AG04450 (cell line): ENCODE measurements around the gene LCE3E. TPM values are rescaled to one million over a fixed set of nuclear protein-coding genes. Genes with fewer than 3 reads are reported as not detected.
"Not testable (repeated sequence)": the region's sequence is repeated elsewhere in the genome, so short reads cannot be mapped to it uniquely, and the experiment has no call there.

ENCODE experiments used
- CTCF ChIA-PET: fragments of 300-600, 350-600 bp; formaldehyde crosslinking; extraction: SDS; loops from one replicate; lab custom pipeline; 2022; ENCODE audit warnings: antibody characterized with exemption, inconsistent platforms; lab: Charles Lee
- POLR2A ChIA-PET: fragments of 350-600 bp; formaldehyde crosslinking; extraction: SDS; loops from one replicate; lab custom pipeline; 2021; ENCODE audit warnings: antibody characterized with exemption, inconsistent platforms; lab: Yijun Ruan, JAX
- DNase-seq: peaks from one replicate; pipeline ENCODE4 v3.0.0-alpha.2; 2011; ENCODE audit warnings: low read depth, low spot score
- H3K27ac ChIP-seq: one replicate; pipeline ENCODE4 v1.5.1; 2012; ENCODE audit warnings: low read depth, low read length, control low read depth
- H3K27me3 ChIP-seq: one replicate; pipeline ENCODE4 v1.6.0; 2012; ENCODE audit warnings: low read length; ENCODE audit not compliant: control insufficient read depth, insufficient read depth
- H3K4me3 ChIP-seq: 2 replicates; pipeline ENCODE4 v1.5.1; 2011; ENCODE audit warnings: mild to moderate bottlenecking, low read depth, low read length, control low read depth
- H3K9me3 ChIP-seq: 2 replicates; pipeline ENCODE4 v1.5.1; 2012; ENCODE audit warnings: low read length; ENCODE audit not compliant: control insufficient read depth, insufficient read depth
- CTCF ChIP-seq: IDR thresholded peaks from 2 replicates; pipeline ENCODE4 v1.5.1; 2011; ENCODE audit warnings: low read depth, low read length, control low read depth, inconsistent platforms
- polyA plus RNA-seq: library from polyadenylated mRNA; depleted of rRNA; stranded (reverse); fragments of >200 nt; gene quantifications from 2 replicates; pipeline ENCODE4 v1.2.3, GENCODE V29; 2011

The LCE3E gene
- polyA plus RNA-seq, 1 experiment = not detected

- peaks cover 23% of the 10 kb centered on the region for H3K9me3 ChIP-seq
- no peaks in the 10 kb centered on the region for H3K27me3 ChIP-seq
- POLR2A ChIA-PET = no interaction called here
- no peak overlapping the region for H3K4me3 ChIP-seq
- CTCF ChIA-PET = no interaction called here
- DNase-seq = no peak
- H3K27ac ChIP-seq = no peak overlapping the region
- no peak for TF ChIP-seq CTCF
These were observed 1.5 kb downstream of the LCE3E start for GRCh38 chr1:152565115-152565514.

GRCh38 chr1:152548358-152548757 is 18.2 kb downstream of the LCE3E start:
- H3K27ac ChIP-seq, H3K4me3 ChIP-seq, DNase-seq, POLR2A ChIA-PET, H3K27me3 ChIP-seq, CTCF ChIA-PET: not testable (repeated sequence)
- H3K9me3 ChIP-seq = peaks cover 14% of the 10 kb centered on the region

GRCh38 chr1:152546704-152547103 is 19.9 kb downstream of the LCE3E start:
- DNase-seq = no peak
- CTCF ChIA-PET = no interaction called here

GRCh38 chr1:152543820-152544219 is 22.8 kb downstream of the LCE3E start:
- Histone ChIP-seq H3K4me3 (no peak overlapping the region), H3K27ac (no peak overlapping the region), H3K27me3 (no peaks in the 10 kb centered on the region), H3K9me3 (peaks cover 23% of the 10 kb centered on the region)
- no peak for DNase-seq
- ChIA-PET CTCF (no interaction called here), POLR2A (no interaction called here)
- no peak for TF ChIP-seq CTCF

More at GRCh38 chr1:152546704-152547103, 19.9 kb downstream of the LCE3E start:
- Histone ChIP-seq H3K4me3 (no peak overlapping the region), H3K27ac (no peak overlapping the region), H3K9me3 (peaks cover 20% of the 10 kb centered on the region), H3K27me3 (no peaks in the 10 kb centered on the region)
- TF ChIP-seq CTCF = no peak
- POLR2A ChIA-PET = no interaction called here

- POLR2A ChIA-PET = no interaction called here
- DNase-seq = no peak
- CTCF ChIA-PET = no interaction called here
- no peak overlapping the region for H3K27ac ChIP-seq
- no peaks in the 10 kb centered on the region for H3K27me3 ChIP-seq
- H3K9me3 ChIP-seq = peaks cover 32% of the 10 kb centered on the region
- H3K4me3 ChIP-seq = no peak overlapping the region
- no peak for TF ChIP-seq CTCF
These were observed 26.7 kb downstream of the LCE3E start for GRCh38 chr1:152539901-152540300.

- ChIA-PET POLR2A (no interaction called here), CTCF (no interaction called here)
- TF ChIP-seq CTCF = no peak
- Histone ChIP-seq H3K27me3 (no peaks in the 10 kb centered on the region), H3K9me3 (peaks cover 26% of the 10 kb centered on the region), H3K4me3 (no peak overlapping the region), H3K27ac (no peak overlapping the region)
- no peak for DNase-seq
These were observed 29.1 kb downstream of the LCE3E start for GRCh38 chr1:152537496-152537895.
